Measurements from ENCODE around the gene FAM83C. TPM values are rescaled to one million over a fixed set of nuclear protein-coding genes. Genes with fewer than 3 reads are reported as not detected.
A peak's percentile ranks its signal among the peaks of the same experiment; 100 is the strongest.
"Not testable (repeated sequence)": the region's sequence is repeated elsewhere in the genome, so short reads cannot be mapped to it uniquely, and the experiment has no call there.

Gene FAM83C
- total RNA-seq, 2 experiments from 2014 or later, result not detected

- DNase-seq (no peak), ATAC-seq (no peak)
- Mint-ChIP-seq H3K4me1 (peaks cover 17% of the 10 kb centered on the region), H3K27me3 (no peaks in the 10 kb centered on the region), H3K4me3 (no peak overlapping the region), H3K36me3 (peaks cover 8% of the 10 kb centered on the region), H3K9me3 (ENCODE audit: low read depth) (no peaks in the 10 kb centered on the region), H3K27ac (no peak overlapping the region)
- CTCF ChIA-PET, result interaction anchor here (0.9 to 1.5 kb wide), 2 partner anchors 22 to 29 kb away, joined by 3 to 9 read pairs; no protein-coding TSS in a partner anchor
Measured at GRCh38 chr20:35327074-35327976, 35.1 kb upstream of the FAM83C start.

DNA sequence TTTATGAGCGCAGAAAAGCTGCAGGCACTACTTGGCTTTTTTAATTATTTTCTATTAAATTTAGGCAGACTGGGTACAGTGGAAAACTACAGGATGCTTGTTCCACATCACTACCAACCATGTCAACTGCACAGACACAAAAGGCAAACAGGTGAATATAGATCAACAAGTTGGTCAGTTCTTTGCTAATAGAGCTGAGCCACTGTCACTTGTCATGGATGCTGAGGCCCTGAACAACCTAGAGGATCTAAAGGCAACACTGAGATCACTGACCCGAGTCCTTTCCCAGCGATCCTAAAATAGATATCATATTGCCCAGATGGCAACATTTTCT lies 34.5 kb upstream of the FAM83C start:
- no peaks in the 10 kb centered on the region for H3K27me3 Mint-ChIP-seq
- peaks cover 17% of the 10 kb centered on the region for H3K4me1 Mint-ChIP-seq
- H3K27ac Mint-ChIP-seq, result no peak overlapping the region
- peaks cover 8% of the 10 kb centered on the region for H3K36me3 Mint-ChIP-seq
- H3K9me3 Mint-ChIP-seq (ENCODE audit: low read depth), result no peaks in the 10 kb centered on the region
- no peak for ATAC-seq
- no peak for DNase-seq
- no peak overlapping the region for H3K4me3 Mint-ChIP-seq
- CTCF ChIA-PET, result interaction anchor here (0.9 to 1.5 kb wide), 2 partner anchors 21 to 28 kb away, joined by 3 to 9 read pairs; no protein-coding TSS in a partner anchor

- peaks cover 8% of the 10 kb centered on the region for H3K36me3 Mint-ChIP-seq
- H3K4me1 Mint-ChIP-seq, result peaks cover 17% of the 10 kb centered on the region
- no peak for ATAC-seq
- CTCF ChIA-PET, result interaction anchor here (0.9 to 1.5 kb wide), 2 partner anchors 21 to 28 kb away, joined by 3 to 9 read pairs; no protein-coding TSS in a partner anchor
- no peaks in the 10 kb centered on the region for H3K9me3 Mint-ChIP-seq (ENCODE audit: low read depth)
- no peak overlapping the region for H3K27ac Mint-ChIP-seq
- H3K4me3 Mint-ChIP-seq, result no peak overlapping the region
- DNase-seq, result no peak
- H3K27me3 Mint-ChIP-seq, result no peaks in the 10 kb centered on the region
Measured at GRCh38 chr20:35326021-35326739, 34.0 kb upstream of the FAM83C start.

GRCh38 chr20:35325401-35325800 lies 33.2 kb upstream of the FAM83C start:
- Mint-ChIP-seq H3K9me3 (ENCODE audit: low read depth) (no peaks in the 10 kb centered on the region), H3K36me3 (peaks cover 10% of the 10 kb centered on the region), H3K4me1 (peaks cover 17% of the 10 kb centered on the region), H3K27me3 (no peaks in the 10 kb centered on the region), H3K4me3 (no peak overlapping the region), H3K27ac (no peak overlapping the region)
- ATAC-seq (no peak), DNase-seq (no peak)
- CTCF ChIA-PET, result no interaction called here

DNA sequence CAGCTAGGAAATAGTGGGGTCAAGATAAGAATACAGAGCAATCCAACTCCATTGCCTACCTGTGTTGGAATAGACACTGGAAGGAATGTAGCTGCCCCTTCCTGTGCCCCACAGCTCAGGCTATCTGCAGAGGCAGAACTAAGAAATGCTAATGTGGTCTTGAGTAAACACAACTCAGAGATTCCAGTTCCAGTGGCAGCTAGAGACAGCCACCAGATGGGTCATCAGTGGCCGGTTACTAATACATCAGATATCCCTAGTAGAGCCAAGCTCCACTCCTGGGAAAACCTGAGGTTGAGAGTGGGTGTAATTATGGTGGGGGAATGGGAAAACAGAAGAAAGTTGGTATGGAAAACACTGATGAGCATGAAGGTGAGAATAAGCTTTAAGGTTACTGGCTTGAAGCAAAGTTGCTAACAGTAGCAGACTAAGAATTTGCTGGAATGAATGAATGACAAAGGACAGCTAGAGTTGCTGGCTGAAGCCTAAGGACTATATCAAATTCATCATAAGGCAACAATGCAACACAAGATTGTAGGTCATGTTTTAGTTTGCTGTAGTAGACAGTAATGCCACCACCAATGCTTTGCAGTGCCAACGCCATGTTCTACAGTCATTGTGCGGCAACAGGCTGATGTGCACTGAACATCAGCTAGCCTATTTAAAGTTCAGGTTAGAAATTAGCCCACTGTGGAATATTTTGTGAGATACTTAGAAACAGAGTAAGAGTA lies 28.3 kb upstream of the FAM83C start:
- DNase-seq (no peak), ATAC-seq (no peak)
- CTCF ChIA-PET, result interaction anchor here (0.7 to 4.7 kb wide), 6 partner anchors 9 to 21 kb away, joined by 3 to 19 read pairs (median 4); no protein-coding TSS in a partner anchor
- Mint-ChIP-seq H3K9me3 (ENCODE audit: low read depth) (no peaks in the 10 kb centered on the region), H3K27me3 (no peaks in the 10 kb centered on the region), H3K4me1 (peaks cover 34% of the 10 kb centered on the region), H3K4me3 (no peak overlapping the region), H3K36me3 (peaks cover 8% of the 10 kb centered on the region), H3K27ac (no peak overlapping the region)

GRCh38 chr20:35319871-35320197 lies 27.6 kb upstream of the FAM83C start:
- CTCF ChIA-PET, result interaction anchor here (0.8 to 4.7 kb wide), 4 partner anchors 10 to 16 kb away, joined by 4 to 19 read pairs (median 6); no protein-coding TSS in a partner anchor
- ATAC-seq (no peak), DNase-seq (no peak)
- Mint-ChIP-seq H3K4me1 (peaks cover 41% of the 10 kb centered on the region), H3K27ac (no peak overlapping the region), H3K4me3 (no peak overlapping the region), H3K27me3 (no peaks in the 10 kb centered on the region), H3K9me3 (ENCODE audit: low read depth) (no peaks in the 10 kb centered on the region), H3K36me3 (peaks cover 6% of the 10 kb centered on the region)

DNA sequence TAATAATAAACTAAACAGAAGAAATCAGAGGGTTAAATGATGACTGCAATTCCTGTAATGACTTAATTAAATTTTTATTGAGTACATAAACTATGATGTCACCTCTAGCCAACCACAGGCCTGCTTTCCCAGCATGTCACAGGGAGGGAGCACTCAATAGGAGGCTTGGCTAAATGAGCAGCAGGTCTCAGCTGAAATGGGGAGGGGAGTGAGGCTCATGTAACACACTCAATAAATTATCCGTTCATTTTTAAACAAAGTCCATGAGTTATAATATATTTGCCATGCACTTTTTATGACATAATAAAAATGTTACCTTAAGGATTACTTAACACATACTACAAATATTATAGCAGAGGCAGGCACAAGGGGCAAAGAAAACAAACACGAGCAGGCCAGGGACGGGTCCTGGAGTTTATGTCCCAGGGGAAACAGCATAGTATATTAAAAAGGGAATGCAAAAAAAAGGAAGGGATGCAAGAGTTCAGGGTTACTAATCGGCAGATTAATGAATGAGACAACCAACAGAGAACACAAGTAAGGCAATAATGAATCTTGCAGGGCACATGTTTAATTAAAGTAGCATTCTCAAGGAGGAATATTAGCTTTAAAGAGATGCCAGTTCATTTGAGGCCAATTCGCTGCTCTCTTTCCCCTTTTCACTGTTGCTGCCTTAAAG lies 27.1 kb upstream of the FAM83C start:
- Mint-ChIP-seq H3K27ac (no peak overlapping the region), H3K9me3 (ENCODE audit: low read depth) (no peaks in the 10 kb centered on the region), H3K4me1 (peaks cover 46% of the 10 kb centered on the region), H3K36me3 (peaks cover 8% of the 10 kb centered on the region), H3K4me3 (no peak overlapping the region), H3K27me3 (no peaks in the 10 kb centered on the region)
- DNase-seq (no peak), ATAC-seq (no peak)
- CTCF ChIA-PET, result interaction anchor here (0.9 to 4.7 kb wide), 4 partner anchors 10 to 128 kb away, joined by 3 to 19 read pairs (median 6); no protein-coding TSS in a partner anchor

DNA sequence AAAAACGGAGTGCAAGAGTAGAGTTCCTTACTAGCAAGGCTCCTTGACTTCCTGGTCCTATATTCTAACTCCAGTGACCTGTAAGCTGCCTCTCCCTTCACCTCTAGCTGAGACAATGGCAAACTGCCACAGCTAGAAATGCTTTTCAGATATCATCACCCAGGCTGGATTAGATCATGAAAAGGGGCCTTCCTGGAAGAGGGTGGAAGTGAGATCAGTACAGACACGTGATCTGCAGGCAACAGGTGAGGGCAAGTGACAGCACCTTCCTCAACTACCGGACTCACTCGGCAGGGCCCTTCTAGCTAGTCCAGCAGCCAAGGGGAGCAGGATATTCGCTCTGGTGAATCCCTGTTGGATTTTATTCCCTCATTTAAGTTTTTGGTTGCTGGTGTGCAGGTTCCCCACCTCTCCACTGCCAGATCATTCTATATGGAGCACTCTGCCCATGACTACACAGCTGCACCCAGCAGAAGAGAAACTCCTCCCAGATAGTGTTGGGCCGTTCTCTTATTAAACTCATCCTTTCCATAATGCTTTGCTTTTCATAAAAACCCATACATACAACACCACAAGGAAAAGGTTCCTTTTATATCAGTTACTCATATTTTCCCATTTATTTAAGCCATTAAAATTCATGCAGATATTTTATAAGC lies 26.4 kb upstream of the FAM83C start:
- H3K27me3 Mint-ChIP-seq, result no peaks in the 10 kb centered on the region
- H3K36me3 Mint-ChIP-seq, result peaks cover 9% of the 10 kb centered on the region
- peak overlapping the region; percentile 54 for H3K27ac Mint-ChIP-seq
- H3K4me3 Mint-ChIP-seq, result no peak overlapping the region
- CTCF ChIA-PET, result interaction anchor here (0.9 to 4.7 kb wide), 5 partner anchors 11 to 222 kb away, joined by 3 to 19 read pairs (median 5); no protein-coding TSS in a partner anchor
- no peaks in the 10 kb centered on the region for H3K9me3 Mint-ChIP-seq (ENCODE audit: low read depth)
- peaks cover 50% of the 10 kb centered on the region for H3K4me1 Mint-ChIP-seq
- ATAC-seq (no peak), DNase-seq (no peak)

GRCh38 chr20:35317416-35318210 lies 25.4 kb upstream of the FAM83C start:
- no peaks in the 10 kb centered on the region for H3K9me3 Mint-ChIP-seq (ENCODE audit: low read depth)
- CTCF ChIA-PET, result interaction anchor here (0.9 to 4.7 kb wide), 6 partner anchors 10 to 221 kb away, joined by 3 to 19 read pairs (median 6); partner anchors contain the start of gene EDEM2
- H3K4me3 Mint-ChIP-seq, result no peak overlapping the region
- peaks cover 47% of the 10 kb centered on the region for H3K4me1 Mint-ChIP-seq
- ATAC-seq (no peak), DNase-seq (no peak)
- H3K27me3 Mint-ChIP-seq, result no peaks in the 10 kb centered on the region
- H3K27ac Mint-ChIP-seq, result no peak overlapping the region
- H3K36me3 Mint-ChIP-seq, result peaks cover 11% of the 10 kb centered on the region

DNA sequence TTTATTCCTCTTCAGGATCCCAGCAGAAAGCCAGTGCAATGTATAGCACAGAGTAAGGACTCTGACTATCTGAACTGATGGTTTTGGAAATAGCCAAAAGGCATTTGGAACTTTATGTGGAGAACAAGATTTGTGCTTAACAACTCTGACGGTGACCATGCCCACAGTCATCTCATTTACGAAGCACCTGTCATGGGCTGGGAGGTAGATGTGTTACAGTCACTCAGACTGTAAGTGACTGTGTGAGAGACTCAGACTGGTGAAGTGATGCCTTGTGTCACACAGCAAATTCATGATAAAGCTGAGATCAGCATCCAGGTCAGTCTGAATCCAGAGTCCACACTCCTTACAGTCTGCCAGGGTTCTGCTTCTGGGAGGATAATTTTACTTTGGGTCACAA lies 23.9 kb upstream of the FAM83C start:
- ATAC-seq (no peak), DNase-seq (no peak)
- CTCF ChIA-PET, result no interaction called here
- Mint-ChIP-seq H3K27ac (peak overlapping the region; percentile 38), H3K9me3 (ENCODE audit: low read depth) (no peaks in the 10 kb centered on the region), H3K36me3 (peaks cover 15% of the 10 kb centered on the region), H3K4me3 (no peak overlapping the region), H3K4me1 (peaks cover 61% of the 10 kb centered on the region), H3K27me3 (no peaks in the 10 kb centered on the region)

DNA sequence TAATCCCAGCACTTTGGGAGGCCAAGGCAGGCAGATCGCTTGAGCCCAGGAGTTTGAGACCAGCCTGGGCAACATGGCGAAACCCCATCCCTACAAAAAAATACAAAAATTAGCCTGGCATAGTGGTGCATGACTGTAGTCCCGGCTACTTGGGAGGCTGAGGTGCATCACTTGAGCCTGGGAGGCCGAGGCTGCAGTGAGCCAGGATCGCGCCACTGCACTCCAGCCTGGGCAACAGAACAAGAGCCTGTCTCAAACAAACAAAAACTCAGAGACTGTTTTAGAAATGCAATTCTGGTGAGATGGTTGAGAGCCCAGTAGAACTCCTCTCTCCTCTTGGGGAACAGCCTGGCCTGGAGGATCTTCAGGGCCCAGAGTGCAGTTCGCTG lies 23.4 kb upstream of the FAM83C start:
- not testable (repeated sequence) for ATAC-seq; H3K4me3 Mint-ChIP-seq; H3K27me3 Mint-ChIP-seq; H3K9me3 Mint-ChIP-seq (ENCODE audit: low read depth); DNase-seq
- CTCF ChIA-PET, result interaction anchor here (1.2 kb wide), 1 partner anchor 132 kb away, joined by 5 read pairs; no protein-coding TSS in a partner anchor
- Mint-ChIP-seq H3K36me3 (peaks cover 14% of the 10 kb centered on the region), H3K4me1 (peaks cover 64% of the 10 kb centered on the region), H3K27ac (peak overlapping the region; percentile 82)
